Activated B cell treated with CpG ODN at 0.5 μM for 24 hours (primary cell): ENCODE measurements around the gene MARCHF5. TPM values are rescaled to one million over a fixed set of nuclear protein-coding genes. Genes with fewer than 3 reads are reported as not detected.
A peak's percentile ranks its signal among the peaks of the same experiment; 100 is the strongest.

Experiments
- ATAC-seq: fragments of 200-7000 bp; cut with Tn5 transposase; one replicate; pipeline ENCODE4 v1.10.0; 2021; ENCODE audit warnings: low read depth, mild to moderate bottlenecking, moderate library complexity
- CTCF ChIA-PET: fragments of 350-600 bp; sonication (Branson Sonifier 250); formaldehyde crosslinking; loops from one replicate; lab custom pipeline; 2021; ENCODE audit warnings: antibody characterized with exemption; lab: Charles Lee
- POLR2A ChIA-PET: fragments of 350-600 bp; sonication (Branson Sonifier 250); formaldehyde crosslinking; loops from one replicate; lab custom pipeline; 2021; ENCODE audit warnings: antibody characterized with exemption; lab: Charles Lee
- DNase-seq: peaks from one replicate; pipeline ENCODE4 v3.0.0; 2022
- H3K27ac Mint-ChIP-seq: one replicate; pipeline ENCODE4 v1.8.0; 2020; ENCODE audit warnings: mixed read lengths
- H3K27me3 Mint-ChIP-seq: one replicate; pipeline ENCODE4 v1.8.0; 2021; ENCODE audit warnings: mixed read lengths
- H3K36me3 Mint-ChIP-seq: one replicate; pipeline ENCODE4 v1.8.0; 2021; ENCODE audit warnings: low read depth, mixed read lengths
- H3K4me1 Mint-ChIP-seq: one replicate; pipeline ENCODE4 v1.8.0; 2021; ENCODE audit warnings: mixed read lengths
- H3K4me3 Mint-ChIP-seq: one replicate; pipeline ENCODE4 v1.8.0; 2020; ENCODE audit warnings: mild to moderate bottlenecking, mixed read lengths
- H3K9me3 Mint-ChIP-seq: one replicate; pipeline ENCODE4 v1.8.0; 2020; ENCODE audit warnings: mixed read lengths
- CTCF ChIP-seq: fragments of 200-600 bp; IDR thresholded peaks from one replicate; pipeline ENCODE4 v1.8.0; 2022; ENCODE audit warnings: antibody characterized with exemption, mild to moderate bottlenecking
- intact Hi-C: fragments of 100-400 bp; cut with micrococcal nuclease; formaldehyde crosslinking; loops from one replicate; pipeline ENCODE4 v1.15.1; 2024
- total RNA-seq: library from RNA; stranded (reverse); gene quantifications from 2 replicates; pipeline ENCODE4 v1.2.3, GENCODE V29; 2022

MARCHF5 gene
- total RNA-seq, 1 donor from 2014 or later: 26.5 TPM

- ATAC-seq (peak; percentile 27), DNase-seq (no peak)
- POLR2A ChIA-PET: interaction anchor here (0.6 to 2.1 kb wide), 9 partner anchors 25 to 301 kb away, joined by 3 to 23 read pairs (median 6); partner anchors contain the start of gene IDE
- TF ChIP-seq CTCF: no peak
- Mint-ChIP-seq H3K9me3 (no peaks in the 10 kb centered on the region), H3K4me1 (peaks cover 32% of the 10 kb centered on the region), H3K36me3 (peaks cover 12% of the 10 kb centered on the region), H3K4me3 (peak overlapping the region; percentile 96), H3K27ac (peak overlapping the region; percentile 84), H3K27me3 (no peaks in the 10 kb centered on the region)
- intact Hi-C loops: loop anchor here (10.0 kb wide), 1 partner anchor 1415 kb away; the partner anchor contains the start of gene FRA10AC1
- CTCF ChIA-PET: interaction anchor here (0.6 to 7.6 kb wide), 4 partner anchors 49 to 203 kb away, joined by 3 to 72 read pairs (median 4); no protein-coding TSS in a partner anchor
Observed at GRCh38 chr10:92290076-92290836, 711 bp upstream of the MARCHF5 start.

GRCh38 chr10:92291616-92291865 lies 574 bp downstream of the MARCHF5 start:
- peak overlapping the region; percentile 80 for H3K27ac Mint-ChIP-seq
- CTCF ChIA-PET: interaction anchor here (0.8 to 7.6 kb wide), 6 partner anchors 48 to 204 kb away, joined by 3 to 72 read pairs (median 3); no protein-coding TSS in a partner anchor
- H3K36me3 Mint-ChIP-seq: peaks cover 16% of the 10 kb centered on the region
- peaks cover 33% of the 10 kb centered on the region for H3K4me1 Mint-ChIP-seq
- POLR2A ChIA-PET: interaction anchor here (0.6 to 2.1 kb wide), 9 partner anchors 26 to 557 kb away, joined by 3 to 23 read pairs (median 6); partner anchors contain the start of genes EXOC6 and IDE
- no peak for ATAC-seq
- TF ChIP-seq CTCF: no peak
- DNase-seq: no peak
- no peaks in the 10 kb centered on the region for H3K27me3 Mint-ChIP-seq
- intact Hi-C loops: loop anchor here (1.0 to 10.0 kb wide), 10 partner anchors 51 to 1413 kb away; partner anchors contain the start of genes FRA10AC1, IDE and TNKS2
- H3K4me3 Mint-ChIP-seq: peak overlapping the region; percentile 96
- H3K9me3 Mint-ChIP-seq: no peaks in the 10 kb centered on the region

- ChIA-PET CTCF (interaction anchor here (0.6 to 7.6 kb wide), 8 partner anchors 8 to 205 kb away, joined by 3 to 72 read pairs (median 3); no protein-coding TSS in a partner anchor), POLR2A (interaction anchor here (1.0 to 2.1 kb wide), 4 partner anchors 111 to 556 kb away, joined by 4 to 23 read pairs (median 8); partner anchors contain the start of gene EXOC6)
- Mint-ChIP-seq H3K4me1 (peaks cover 37% of the 10 kb centered on the region), H3K36me3 (peaks cover 18% of the 10 kb centered on the region), H3K27me3 (no peaks in the 10 kb centered on the region), H3K4me3 (peak overlapping the region; percentile 96), H3K9me3 (no peaks in the 10 kb centered on the region), H3K27ac (peak overlapping the region; percentile 80)
- intact Hi-C loops: loop anchor here (1.0 to 10.0 kb wide), 10 partner anchors 52 to 1413 kb away; partner anchors contain the start of genes FRA10AC1, IDE and TNKS2
- ATAC-seq (no peak), DNase-seq (peak; percentile 19)
- TF ChIP-seq CTCF: no peak
Observed at GRCh38 chr10:92291921-92292845, 1.2 kb downstream of the MARCHF5 start.

- ATAC-seq: no peak
- no peak overlapping the region for H3K27ac Mint-ChIP-seq
- no peak overlapping the region for H3K4me3 Mint-ChIP-seq
- CTCF ChIA-PET: no interaction called here
- TF ChIP-seq CTCF: no peak
- intact Hi-C loops: loop anchor here (10.0 kb wide), 1 partner anchor 1406 kb away; the partner anchor contains the start of gene FRA10AC1
- peaks cover 43% of the 10 kb centered on the region for H3K36me3 Mint-ChIP-seq
- no peaks in the 10 kb centered on the region for H3K9me3 Mint-ChIP-seq
- POLR2A ChIA-PET: interaction anchor here (0.6 kb wide), 2 partner anchors 20 to 65 kb away, joined by 7 to 8 read pairs; no protein-coding TSS in a partner anchor
- DNase-seq: no peak
- H3K27me3 Mint-ChIP-seq: no peaks in the 10 kb centered on the region
- H3K4me1 Mint-ChIP-seq: peaks cover 27% of the 10 kb centered on the region
Observed at GRCh38 chr10:92298487-92298886, 7.5 kb downstream of the MARCHF5 start.
